Right atrium auricular region (tissue), 2 donors: ENCODE measurements around the gene PHF19. TPM values are rescaled to one million over a fixed set of nuclear protein-coding genes. Genes with fewer than 3 reads are reported as not detected.
A peak's percentile ranks its signal among the peaks of the same experiment; 100 is the strongest.

Experiments
- DNase-seq: peaks from one replicate; pipeline ENCODE4 v3.0.0-alpha.2; 2019; ENCODE audit warnings: low spot score
- H3K27ac ChIP-seq, 2 donors: fragments of 200-600 bp; sonication (generic); 1 replicate in 1 of 2; 2 replicates in 1 of 2; pipeline ENCODE4 v1.5.1; 2016 to 2019
- H3K27me3 ChIP-seq, 2 donors: fragments of 200-600 bp; sonication (generic); one replicate each; pipeline versions ENCODE4 v1.5.1 to v1.6.0; 2017 to 2019
- H3K36me3 ChIP-seq: fragments of 200-600 bp; sonication (generic); one replicate; pipeline ENCODE4 v1.5.1; 2016
- H3K4me1 ChIP-seq, 2 donors: fragments of 200-600 bp; sonication (generic); one replicate each; pipeline versions ENCODE4 v1.5.1 to v1.6.0; 2017 to 2019
- H3K4me3 ChIP-seq, 2 donors: fragments of 200-600 bp; sonication (generic); 1 replicate in 1 of 2; 2 replicates in 1 of 2; pipeline ENCODE4 v1.5.1; 2017 to 2019; ENCODE audit warnings: mild to moderate bottlenecking in 1 of 2, moderate library complexity in 1 of 2
- H3K9me3 ChIP-seq, 2 donors: fragments of 200-600 bp; sonication (generic); one replicate each; pipeline ENCODE4 v1.5.1; 2019
- CTCF ChIP-seq, 2 donors: fragments of 200-600 bp; sonication (generic); IDR thresholded peaks; one replicate each; pipeline ENCODE4 v1.5.1; 2019; ENCODE audit warnings: antibody characterized with exemption in 2 of 2
- total RNA-seq, 2 donors: library from RNA; depleted of rRNA; stranded (reverse); fragments of >200 nt; gene quantifications; one replicate each; pipeline ENCODE4 v1.1.0, GENCODE V29; 2016

Gene PHF19
- total RNA-seq, 2 donors from 2014 or later: 11.9 to 13.9 TPM

GRCh38 chr9:120850315-120850714 lies 26.7 kb downstream of the PHF19 start:
- no peaks in the 10 kb centered on the region for H3K27me3 ChIP-seq
- H3K27ac ChIP-seq: no peak overlapping the region
- no peak for TF ChIP-seq CTCF (IDR thresholded peaks at IDR 0.05)
- no peaks in the 10 kb centered on the region for H3K4me1 ChIP-seq
- DNase-seq: no peak
- H3K4me3 ChIP-seq: no peak overlapping the region
- H3K36me3 ChIP-seq: no peaks in the 10 kb centered on the region
- H3K9me3 ChIP-seq: no peaks in the 10 kb centered on the region

DNA sequence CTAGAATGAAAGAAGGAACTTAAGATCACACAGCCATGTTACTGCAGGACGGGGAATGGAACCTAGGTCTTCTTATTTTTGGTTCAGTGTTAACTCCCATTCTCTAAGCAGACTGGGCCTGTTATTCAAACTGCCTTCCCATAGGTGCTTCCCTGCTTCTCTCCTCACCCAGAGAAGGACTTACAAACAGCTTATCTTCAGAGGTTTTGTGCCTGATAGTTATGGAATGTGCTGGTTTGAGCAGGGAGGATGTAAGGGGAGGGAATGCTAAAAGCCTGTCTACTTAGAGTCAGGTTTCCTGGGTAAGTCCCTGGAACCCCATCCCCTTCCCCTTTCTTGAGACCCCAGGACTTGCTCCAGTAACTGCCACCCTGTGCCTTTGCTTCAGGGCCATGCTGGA lies 30.1 kb downstream of the PHF19 start:
- H3K4me1 ChIP-seq: peaks cover 0 to 11% of the 10 kb centered on the region in 2 donors
- H3K9me3 ChIP-seq: no peaks in the 10 kb centered on the region
- H3K27ac ChIP-seq: no peak overlapping the region
- H3K27me3 ChIP-seq: no peaks in the 10 kb centered on the region
- H3K4me3 ChIP-seq: no peak overlapping the region
- no peaks in the 10 kb centered on the region for H3K36me3 ChIP-seq
- no peak for DNase-seq
- TF ChIP-seq CTCF (IDR thresholded peaks at IDR 0.05): no peak

DNA sequence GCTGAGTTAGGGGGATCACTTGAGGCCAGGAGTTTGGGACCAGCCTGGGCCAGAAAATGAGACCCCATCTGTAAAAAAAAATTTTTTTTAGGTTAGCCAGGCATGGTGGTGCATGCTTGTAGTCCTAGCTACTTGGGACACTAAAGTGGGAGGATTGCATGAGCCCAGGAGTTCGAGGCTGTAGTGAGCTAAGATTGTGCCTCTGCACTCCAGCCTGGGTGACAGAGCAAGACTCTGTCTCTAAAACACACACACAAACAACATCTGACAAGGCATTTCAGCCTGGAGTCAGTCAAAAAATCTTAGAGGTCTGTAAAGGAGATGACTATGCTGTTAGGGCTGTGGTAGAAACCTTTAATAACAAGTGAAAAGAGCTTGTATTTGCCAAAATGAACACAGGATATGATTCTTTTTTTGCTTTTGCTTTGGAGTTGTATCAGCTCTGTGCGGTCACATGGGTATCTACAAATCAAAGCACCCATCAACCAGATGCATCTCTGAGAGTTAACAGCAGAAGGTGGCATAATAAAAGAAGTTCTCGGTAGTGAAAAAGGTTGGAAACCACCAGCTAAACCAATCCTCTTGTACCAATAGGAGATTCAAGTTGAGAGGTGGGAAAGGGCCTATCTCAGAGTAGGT lies 30.6 kb downstream of the PHF19 start:
- H3K4me1 ChIP-seq: peaks cover 0 to 16% of the 10 kb centered on the region in 2 donors
- no peaks in the 10 kb centered on the region for H3K36me3 ChIP-seq
- H3K4me3 ChIP-seq: no peak overlapping the region
- no peak for DNase-seq
- H3K27me3 ChIP-seq: no peaks in the 10 kb centered on the region
- TF ChIP-seq CTCF (IDR thresholded peaks at IDR 0.05): no peak
- no peak overlapping the region for H3K27ac ChIP-seq
- no peaks in the 10 kb centered on the region for H3K9me3 ChIP-seq

DNA sequence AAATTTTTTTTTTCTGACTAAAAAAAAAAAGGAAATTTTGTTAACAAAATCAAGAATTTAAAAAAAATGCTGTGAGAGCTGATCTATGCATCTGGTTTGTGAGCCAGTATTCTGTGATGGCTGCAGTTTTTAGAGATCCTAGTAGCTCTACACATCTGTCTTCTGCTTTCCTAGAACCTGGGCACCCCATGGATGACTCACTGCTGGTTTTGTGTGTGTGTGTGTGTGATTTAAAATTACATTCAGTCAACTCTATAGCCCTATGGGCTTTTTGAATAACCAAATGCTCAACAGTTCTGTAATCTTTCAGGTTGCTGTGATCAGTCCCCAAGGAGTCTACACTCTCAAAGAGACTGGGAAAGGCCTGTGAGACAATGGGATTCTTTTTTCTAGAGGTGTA lies 31.7 kb downstream of the PHF19 start:
- Histone ChIP-seq H3K4me1 (peaks cover 0 to 16% of the 10 kb centered on the region in 2 donors), H3K36me3 (no peaks in the 10 kb centered on the region), H3K9me3 (no peaks in the 10 kb centered on the region), H3K27ac (no peak overlapping the region), H3K27me3 (no peaks in the 10 kb centered on the region), H3K4me3 (no peak overlapping the region)
- no peak for TF ChIP-seq CTCF (IDR thresholded peaks at IDR 0.05)
- no peak for DNase-seq

- peak within 1 kb of the TSS; percentile 83 to 90 for H3K4me3 ChIP-seq
- peaks cover 0 to 19% of the 10 kb centered on the region in 2 donors for H3K4me1 ChIP-seq
- peak; percentile 99 for DNase-seq
- H3K27me3 ChIP-seq: no peaks in the 10 kb centered on the region
- H3K9me3 ChIP-seq: no peaks in the 10 kb centered on the region
- no peaks in the 10 kb centered on the region for H3K36me3 ChIP-seq
- H3K27ac ChIP-seq: peak within 1 kb of the TSS; percentile 95 to 97
- TF ChIP-seq CTCF (IDR thresholded peaks at IDR 0.05): peak in 1 of 2 donors; percentile 24
Observed at GRCh38 chr9:120842685-120843485, 34.1 kb downstream of the PHF19 start, which contains the start of gene PSMD5. PSMD5 (minus strand) TSS chr9:120842922; CDS start chr9:120842909, 13 bp downstream.
